ENCODE data around the gene SP7. TPM values are rescaled to one million over a fixed set of nuclear protein-coding genes. Genes with fewer than 3 reads are reported as not detected.
A peak's percentile ranks its signal among the peaks of the same experiment; 100 is the strongest.

Gene SP7
- total RNA-seq, 1 experiment from 2014 or later: not detected

DNA sequence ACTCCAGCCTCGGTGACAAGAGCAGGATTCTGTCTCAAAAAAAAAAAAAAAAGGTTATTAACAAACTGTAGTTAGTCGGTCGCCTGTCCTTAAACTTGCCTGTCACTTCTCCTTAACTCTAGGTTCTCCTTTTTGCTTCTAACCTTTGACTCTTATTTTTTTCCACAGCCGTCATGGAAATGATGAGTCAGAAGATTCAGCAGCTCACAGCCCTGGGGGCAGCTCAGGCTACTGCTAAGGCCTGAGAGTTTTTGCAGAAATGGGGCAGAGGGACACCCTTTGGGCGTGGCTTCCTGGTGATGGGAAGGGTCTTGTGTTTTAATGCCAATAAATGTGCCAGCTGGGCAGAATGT lies 37.1 kb downstream of the SP7 start:
- Mint-ChIP-seq H3K9me3 (no peaks in the 10 kb centered on the region; a peak in 1 of 5 replicates), H3K36me3 (ENCODE audit: insufficient read depth in 1 of 3, low read depth in 3 of 3) (peaks cover 17 to 63% (median 52%) of the 10 kb centered on the region in 3 experiments; a peak in 6 of 7 replicates), H3K27ac (peak overlapping the region; percentile 89 to 93 (median 93); a peak in 5 of 7 replicates), H3K27me3 (ENCODE audit: low read depth) (peaks cover 1% of the 10 kb centered on the region; the same call in 1 of the 2 replicates), H3K4me1 (peaks cover 17 to 25% of the 10 kb centered on the region in 2 experiments), H3K4me3 (peak overlapping the region; percentile 92 to 99)
- H2BK120ac ChIP-seq (ENCODE audit: low read depth, low read length, poor library complexity, severe bottlenecking): no peak overlapping the region
- H2BK12ac ChIP-seq (ENCODE audit: insufficient read length, low read depth, low read length): no peak overlapping the region
- no peaks in the 10 kb centered on the region for H3K9me3 ChIP-seq (ENCODE audit: control insufficient read depth, low read depth, low read length)
- no peak overlapping the region for H3K4ac ChIP-seq (ENCODE audit: low read depth, low read length)
- H4K91ac ChIP-seq (ENCODE audit: insufficient read length, low read depth, low read length): no peak overlapping the region
- H3K23me2 ChIP-seq (ENCODE audit: insufficient read length, low read depth, low read length, poor library complexity, severe bottlenecking): peaks cover 12% of the 10 kb centered on the region
- H4K20me1 ChIP-seq (ENCODE audit: control insufficient read depth, insufficient read depth, insufficient read length): no peaks in the 10 kb centered on the region
- WGBS (ENCODE audit: extremely low coverage, insufficient read length, low lambda C conversion rate): no CpG with 5 or more reads among the region's 5 CpGs
- no peak overlapping the region for H3K14ac ChIP-seq (ENCODE audit: insufficient read depth, low read length)
- no peak overlapping the region for H3K23ac ChIP-seq (ENCODE audit: insufficient read length, low read depth, low read length)
- H3K4me2 ChIP-seq (ENCODE audit: insufficient read depth, insufficient read length, low read length): peak overlapping the region; percentile 83
- H4K5ac ChIP-seq (ENCODE audit: insufficient read length, low read depth, low read length): no peak overlapping the region
- H2BK15ac ChIP-seq (ENCODE audit: low read depth, low read length): no peak overlapping the region
- DNase-seq: no peak
- no peak overlapping the region for H3K56ac ChIP-seq (ENCODE audit: insufficient read length, low read depth, low read length)
- H2BK20ac ChIP-seq (ENCODE audit: low read depth, low read length, poor library complexity, severe bottlenecking): no peak overlapping the region
- peaks cover 3% of the 10 kb centered on the region for H3K79me1 ChIP-seq (ENCODE audit: insufficient read depth, low read depth, low read length, poor library complexity, severe bottlenecking)
- H3K27ac ChIP-seq (ENCODE audit: insufficient read length, low read depth, low read length): no peak overlapping the region
- H2BK5ac ChIP-seq (ENCODE audit: insufficient read length, low read length): no peak overlapping the region
- no peak overlapping the region for H3K18ac ChIP-seq (ENCODE audit: insufficient read length, low read depth, low read length)
- TF ChIP-seq, protein P1, sequence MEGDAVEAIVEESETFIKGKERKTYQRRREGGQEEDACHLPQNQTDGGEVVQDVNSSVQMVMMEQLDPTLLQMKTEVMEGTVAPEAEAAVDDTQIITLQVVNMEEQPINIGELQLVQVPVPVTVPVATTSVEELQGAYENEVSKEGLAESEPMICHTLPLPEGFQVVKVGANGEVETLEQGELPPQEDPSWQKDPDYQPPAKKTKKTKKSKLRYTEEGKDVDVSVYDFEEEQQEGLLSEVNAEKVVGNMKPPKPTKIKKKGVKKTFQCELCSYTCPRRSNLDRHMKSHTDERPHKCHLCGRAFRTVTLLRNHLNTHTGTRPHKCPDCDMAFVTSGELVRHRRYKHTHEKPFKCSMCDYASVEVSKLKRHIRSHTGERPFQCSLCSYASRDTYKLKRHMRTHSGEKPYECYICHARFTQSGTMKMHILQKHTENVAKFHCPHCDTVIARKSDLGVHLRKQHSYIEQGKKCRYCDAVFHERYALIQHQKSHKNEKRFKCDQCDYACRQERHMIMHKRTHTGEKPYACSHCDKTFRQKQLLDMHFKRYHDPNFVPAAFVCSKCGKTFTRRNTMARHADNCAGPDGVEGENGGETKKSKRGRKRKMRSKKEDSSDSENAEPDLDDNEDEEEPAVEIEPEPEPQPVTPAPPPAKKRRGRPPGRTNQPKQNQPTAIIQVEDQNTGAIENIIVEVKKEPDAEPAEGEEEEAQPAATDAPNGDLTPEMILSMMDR (conservative IDR thresholded peaks at IDR 0.05): no peak
- H4K8ac ChIP-seq (replicated peaks; ENCODE audit: insufficient read length, low read depth, low read length): no peak overlapping the region
- no peak overlapping the region for H2AK5ac ChIP-seq (ENCODE audit: insufficient read length, low read length)
- no peak overlapping the region for H3K9ac ChIP-seq (ENCODE audit: extremely low read depth, insufficient read length, low read length)
- no peak overlapping the region for H2AFZ ChIP-seq (ENCODE audit: low read length)
- H3K4me1 ChIP-seq (ENCODE audit: insufficient read depth, low read length): no peaks in the 10 kb centered on the region
- peaks cover 5% of the 10 kb centered on the region; the same call in 1 of the 2 replicates for H3K79me2 ChIP-seq (ENCODE audit: insufficient read depth, low read length)
- H3K27me3 ChIP-seq (ENCODE audit: insufficient read depth, low read length): no peaks in the 10 kb centered on the region
- H3T11ph ChIP-seq (ENCODE audit: low read length): no peak overlapping the region
